GM12891 (cell line): Measurements from ENCODE around the gene HBP1.

ENCODE experiments used
- DNase-seq: peaks from one replicate; pipeline ENCODE4 v3.0.0; 2011; ENCODE audit warnings: low spot score; ENCODE audit not compliant: insufficient read length
- FAIRE-seq: peaks from 2 replicates; lab custom pipeline; 2011; peaks lifted over from hg19 to GRCh38; lab: Jason Lieb, UNC
- PAX5 ChIP-seq: IDR thresholded peaks from 2 replicates; pipeline ENCODE4 v1.6.1; 2011; ENCODE audit warnings: low read length, moderate library complexity, mild to moderate bottlenecking; ENCODE audit not compliant: insufficient read depth, severe bottlenecking
- POLR2A ChIP-seq: IDR thresholded peaks from 2 replicates; pipeline ENCODE4 v1.6.1; 2011; ENCODE audit warnings: low read depth, low read length, control low read depth
- POLR2AphosphoS5 ChIP-seq: IDR thresholded peaks from 2 replicates; pipeline ENCODE4 v1.6.1; 2011; ENCODE audit warnings: low read depth, low read length, control low read depth
- POU2F2 ChIP-seq: IDR thresholded peaks from 2 replicates; pipeline ENCODE4 v1.6.1; 2011; ENCODE audit warnings: low read depth, mild to moderate bottlenecking, control low read depth, low read length, moderate library complexity
- SPI1 ChIP-seq: IDR thresholded peaks from 2 replicates; pipeline ENCODE4 v1.6.1; 2011; ENCODE audit warnings: low read depth, low read length, control low read depth
- TAF1 ChIP-seq: IDR thresholded peaks from 2 replicates; pipeline ENCODE4 v1.6.1; 2011; ENCODE audit warnings: low read depth, low read length, control low read depth

HBP1 gene

DNA sequence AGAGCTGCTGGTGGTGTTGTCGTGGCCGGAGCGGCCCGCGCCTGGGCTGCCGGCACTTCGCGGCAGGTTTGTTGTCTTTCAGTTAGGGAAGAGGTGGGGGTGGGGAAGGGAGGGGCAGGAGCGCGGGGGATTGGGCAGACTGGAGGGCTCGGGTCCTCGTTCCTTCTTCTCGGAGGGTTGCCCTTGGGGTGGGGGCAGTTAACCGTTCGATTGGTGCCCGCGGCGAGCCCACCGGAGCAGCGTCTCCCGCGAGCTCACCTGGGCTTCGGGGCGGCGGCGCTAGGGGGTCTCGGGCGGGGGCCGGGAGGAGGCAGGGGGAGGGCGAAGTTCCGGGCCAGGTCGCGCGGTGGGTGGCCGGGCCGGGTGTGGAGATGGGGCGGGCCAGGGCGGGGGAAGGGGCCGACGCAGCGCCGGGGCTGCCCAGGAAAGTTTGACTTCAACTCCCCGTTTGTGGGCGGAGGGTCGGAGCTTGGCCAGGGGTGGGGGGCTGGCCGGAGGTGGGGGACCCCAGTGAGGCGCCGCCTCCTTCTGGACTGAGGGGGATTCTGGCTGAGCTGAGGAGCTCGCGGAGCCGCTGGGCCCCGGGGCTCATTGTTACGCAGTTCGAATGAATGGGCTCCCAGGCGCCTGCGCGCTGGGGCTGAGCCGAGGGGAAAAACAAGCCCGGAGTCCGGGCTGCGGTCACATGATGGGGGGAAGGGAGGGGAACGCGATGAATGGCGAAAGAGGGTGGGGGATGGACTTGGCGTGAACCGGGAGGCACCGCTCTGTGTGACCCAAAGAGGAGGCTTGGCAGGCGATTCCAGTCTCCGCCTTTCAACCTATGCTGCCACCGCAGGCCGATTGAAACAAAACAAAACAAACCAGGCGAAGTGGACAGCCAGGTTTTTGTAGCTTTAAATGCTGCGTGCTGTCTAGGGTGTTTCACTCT, 582 bp downstream of the HBP1 start:
- peak; percentile 46 for DNase-seq
- peak; percentile 90 for FAIRE-seq
- TF ChIP-seq POU2F2 (peak; percentile 17; the same call in 1 of the 2 replicates), POLR2A (no peak; the same call in 1 of the 2 replicates), POLR2AphosphoS5 (peak; percentile 68; the same call in 1 of the 2 replicates)

DNA sequence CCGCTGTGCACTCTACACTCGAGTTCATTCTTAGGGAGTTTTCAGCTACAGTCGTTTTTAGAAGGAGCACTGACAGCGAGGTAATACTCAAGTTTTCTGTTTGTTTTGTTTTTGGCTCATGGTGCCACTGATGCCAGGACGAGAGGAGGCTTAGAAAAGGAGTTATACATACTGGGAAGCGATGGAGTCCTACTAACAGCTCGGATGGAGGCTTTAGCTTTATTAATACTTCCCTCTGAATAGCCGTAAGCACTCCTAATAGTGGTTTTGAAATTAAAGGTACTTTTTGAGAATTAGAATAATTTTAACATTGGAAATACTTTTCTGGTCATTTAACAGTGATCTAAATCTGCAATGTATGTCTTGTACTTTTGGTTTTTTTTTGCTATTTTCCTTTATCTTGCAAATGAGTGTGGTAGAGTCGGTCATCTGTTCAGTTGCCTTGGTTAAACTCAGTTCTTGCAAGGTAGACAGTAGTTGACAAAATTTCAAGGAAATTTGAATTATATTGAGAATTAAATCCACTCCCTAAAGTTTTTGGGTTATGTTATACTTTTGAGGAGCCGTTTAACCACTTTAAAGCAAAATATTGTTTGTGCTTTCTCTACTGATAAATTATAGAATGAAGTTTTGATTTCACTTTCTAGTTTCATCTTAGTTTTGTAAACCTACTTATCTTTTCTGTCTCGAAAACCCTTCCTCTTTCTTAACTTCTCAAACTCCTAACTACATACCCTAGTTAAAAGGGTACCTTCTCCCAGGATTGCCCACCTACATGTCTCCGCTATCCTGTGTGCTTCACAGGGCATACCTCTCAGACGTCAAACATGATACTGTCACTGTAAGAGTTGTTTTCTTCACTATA, 1.5 kb downstream of the HBP1 start:
- FAIRE-seq (peak; percentile 43), DNase-seq (no peak)
- TF ChIP-seq POU2F2 (no peak), SPI1 (0 out of 2 replicates have a peak, but pooled peaks have one; percentile 33), POLR2AphosphoS5 (no peak), PAX5 (no peak)

DNA sequence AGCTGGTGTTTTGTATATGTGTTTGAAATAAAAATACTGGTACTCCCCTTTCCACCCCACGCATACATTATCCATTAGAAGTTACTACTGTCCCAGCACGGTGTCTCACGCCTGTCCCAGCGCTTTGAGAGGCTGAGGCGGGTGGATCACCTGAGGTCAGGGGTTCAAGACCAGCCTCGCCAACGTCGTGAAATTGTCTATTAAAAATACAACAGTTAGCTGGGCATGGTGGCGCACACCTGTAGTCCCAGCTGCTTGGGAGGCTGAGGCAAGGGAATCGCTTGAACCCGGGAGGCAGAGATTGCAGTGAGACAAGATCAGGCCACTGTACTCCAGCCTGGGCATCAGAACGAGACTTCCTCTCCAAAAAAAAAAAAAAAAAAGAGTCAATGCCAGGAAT, 2.7 kb downstream of the HBP1 start:
- FAIRE-seq: no peak
- no peak for DNase-seq
- TF ChIP-seq POU2F2: no peak
- no peak for TF ChIP-seq SPI1
- TF ChIP-seq POLR2AphosphoS5: no peak
- no peak for TF ChIP-seq TAF1
- TF ChIP-seq POLR2A: no peak
- no peak for TF ChIP-seq PAX5

DNA sequence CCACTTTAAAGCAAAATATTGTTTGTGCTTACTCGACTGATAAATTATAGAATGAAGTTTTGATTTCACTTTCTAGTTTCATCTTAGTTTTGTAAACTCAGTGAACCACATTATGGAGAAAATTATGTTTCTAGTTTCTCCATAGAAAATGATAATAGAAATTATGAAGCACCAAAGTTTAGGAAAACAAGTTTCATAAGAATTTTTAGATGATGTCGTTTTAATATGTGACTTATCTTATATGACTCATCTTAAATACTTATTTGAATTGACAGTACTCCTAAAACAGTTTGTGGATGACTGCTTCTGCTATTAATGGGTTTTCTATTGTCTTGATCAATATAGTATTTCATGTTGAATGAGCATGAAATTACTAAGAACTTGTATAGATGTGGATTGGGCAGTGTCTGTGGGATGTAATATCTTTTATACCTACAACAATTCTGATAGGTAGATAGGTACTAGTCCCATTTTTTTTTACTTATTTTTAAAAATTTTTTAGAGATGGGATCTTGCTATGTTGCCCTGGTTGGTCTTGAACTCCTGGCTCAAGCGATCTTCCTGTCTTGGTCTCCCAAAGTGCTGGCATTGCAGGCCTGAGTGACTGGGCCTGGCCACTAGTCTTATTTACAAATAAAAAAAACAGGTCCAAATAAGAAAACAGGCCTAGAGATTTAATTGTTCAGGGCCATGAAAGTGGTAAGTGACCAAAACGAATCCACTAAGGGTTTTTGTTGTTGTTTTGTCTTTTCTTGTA, 3.7 kb downstream of the HBP1 start:
- DNase-seq (no peak), FAIRE-seq (no peak)
- no peak for TF ChIP-seq POU2F2
- TF ChIP-seq SPI1: no peak
- TF ChIP-seq TAF1: no peak
- no peak for TF ChIP-seq PAX5
- TF ChIP-seq POLR2A: no peak
- no peak for TF ChIP-seq POLR2AphosphoS5

DNA sequence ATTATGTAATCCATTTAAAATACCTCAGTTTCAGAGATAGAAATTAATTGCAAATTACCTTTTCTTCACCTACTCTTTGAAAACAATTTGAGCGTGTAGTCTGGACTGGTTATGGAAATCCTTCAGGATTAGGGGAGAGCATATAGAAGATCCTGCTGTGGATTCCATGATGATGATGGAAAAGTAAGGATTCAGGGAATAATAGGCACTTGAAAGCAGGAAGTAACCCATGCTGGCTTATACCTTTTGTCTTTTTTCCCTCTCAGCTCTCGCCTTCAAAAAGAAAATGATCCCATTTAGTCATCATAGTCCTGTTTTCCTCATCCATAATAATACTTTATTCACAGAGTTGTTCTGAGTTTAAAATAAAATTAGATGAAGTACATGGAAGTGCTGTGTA, 4.4 kb downstream of the HBP1 start:
- FAIRE-seq: no peak
- no peak for DNase-seq
- TF ChIP-seq TAF1 (no peak), POLR2A (no peak), PAX5 (no peak)

DNA sequence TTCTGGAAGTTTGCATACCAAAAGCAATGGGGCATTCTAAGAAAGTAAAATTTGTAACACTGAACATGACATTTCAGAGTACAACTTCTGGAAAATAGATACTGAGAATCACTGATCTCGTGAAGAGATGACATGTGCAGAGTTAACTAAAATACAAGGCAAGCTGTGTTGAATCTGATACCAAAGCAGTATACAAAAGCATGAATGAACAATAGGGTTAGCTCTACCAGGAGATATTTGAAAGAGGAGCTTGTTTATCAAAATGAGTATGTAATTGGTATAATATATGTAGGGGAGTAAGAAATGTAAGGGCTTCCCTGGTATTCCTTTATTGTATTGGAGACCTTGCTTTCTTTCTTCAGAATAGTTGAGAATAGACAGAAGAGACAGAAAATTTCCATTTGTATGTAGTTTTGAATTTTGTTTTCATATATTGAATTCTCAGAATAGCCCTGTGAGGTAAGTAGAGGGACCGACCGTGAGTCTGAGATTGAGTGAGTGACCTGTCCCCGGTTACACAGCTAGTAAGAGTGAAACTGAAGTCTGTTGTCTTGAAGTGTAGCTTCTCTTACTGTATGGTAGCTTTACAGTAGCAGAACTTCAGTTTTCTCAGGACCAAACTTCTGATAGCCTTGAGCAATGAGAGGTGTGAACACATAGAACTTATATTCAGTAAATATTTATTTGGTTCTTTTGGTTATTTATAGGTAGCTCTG, 5.0 kb downstream of the HBP1 start:
- TF ChIP-seq PAX5 (no peak), TAF1 (no peak), POU2F2 (no peak), SPI1 (no peak), POLR2A (no peak), POLR2AphosphoS5 (no peak)
- FAIRE-seq (no peak), DNase-seq (no peak)

DNA sequence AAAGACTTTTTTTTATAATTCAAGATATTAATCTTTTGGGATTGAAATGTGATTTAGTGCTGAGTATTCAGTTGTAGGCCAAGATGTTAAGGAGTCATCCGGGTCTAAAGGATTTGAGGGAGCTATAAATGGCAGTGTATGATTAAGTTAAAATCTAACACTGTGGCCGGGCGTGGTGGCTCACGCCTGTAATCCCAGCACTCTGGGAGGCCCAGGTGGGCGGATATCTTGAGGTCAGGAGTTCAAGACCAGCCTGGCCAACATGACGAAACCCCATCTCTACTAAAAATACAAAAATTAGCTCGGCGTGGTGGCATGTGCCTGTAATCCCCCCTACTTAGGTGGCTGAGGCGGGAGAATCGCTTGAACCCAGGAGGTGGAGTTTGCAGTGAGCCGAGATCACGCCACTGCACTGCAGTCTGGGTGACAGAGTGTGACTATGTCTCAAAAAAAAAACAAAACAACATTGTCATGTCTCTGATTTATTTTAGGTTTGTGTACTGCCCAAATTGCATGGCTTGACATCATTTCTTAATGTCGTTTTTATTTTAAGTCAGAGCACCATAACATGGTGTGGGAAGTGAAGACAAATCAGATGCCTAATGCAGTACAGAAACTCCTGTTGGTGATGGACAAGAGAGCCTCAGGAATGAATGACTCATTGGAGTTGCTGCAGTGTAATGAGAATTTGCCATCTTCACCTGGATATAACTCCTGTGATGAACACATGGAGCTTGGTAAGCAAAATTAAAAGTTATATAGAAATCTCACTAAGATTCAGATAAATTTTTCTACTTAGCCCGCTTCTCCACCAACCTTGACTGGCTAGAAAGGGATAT, 10.7 kb downstream of the HBP1 start:
- FAIRE-seq: no peak
- DNase-seq: no peak
- TF ChIP-seq POLR2A: no peak
- no peak for TF ChIP-seq PAX5
- TF ChIP-seq POU2F2: no peak
- TF ChIP-seq POLR2AphosphoS5: no peak
- no peak for TF ChIP-seq SPI1
- TF ChIP-seq TAF1: no peak

DNA sequence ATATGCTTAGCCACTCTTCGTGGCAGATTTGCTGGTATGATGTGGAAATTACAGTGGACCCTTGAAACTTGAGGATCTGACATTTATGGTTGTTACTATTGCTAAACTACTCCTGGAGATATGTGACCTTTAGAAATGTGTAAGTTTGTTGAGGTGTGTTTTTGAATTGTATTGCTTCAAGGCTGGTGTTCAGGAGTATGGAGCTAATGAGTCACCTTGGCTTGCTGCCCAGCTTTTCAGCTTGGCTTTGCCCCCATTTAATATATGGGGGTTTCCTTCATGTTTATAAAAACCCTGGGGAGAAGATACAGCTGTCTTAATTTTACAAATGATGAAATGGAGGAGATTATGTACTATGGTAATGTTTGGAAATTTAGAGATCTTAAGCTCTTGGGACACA, 11.6 kb downstream of the HBP1 start:
- no peak for DNase-seq
- TF ChIP-seq TAF1: no peak
- no peak for FAIRE-seq
